ENCODE results near the gene EPO. TPM values are rescaled to one million over a fixed set of nuclear protein-coding genes. Genes with fewer than 3 reads are reported as not detected.
A peak's percentile ranks its signal among the peaks of the same experiment; 100 is the strongest.
"Not testable (repeated sequence)": the region's sequence is repeated elsewhere in the genome, so short reads cannot be mapped to it uniquely, and the experiment has no call there.

The EPO gene
- total RNA-seq, 1 donor from 2014 or later = not detected

- DNase-seq (ENCODE audit: low spot score) = no peak
Observed at GRCh38 chr7:100735730-100736129, 15.5 kb downstream of the EPO start.

GRCh38 chr7:100736671-100737070 is 16.4 kb downstream of the EPO start:
- no peak for DNase-seq (ENCODE audit: low spot score)

GRCh38 chr7:100739934-100740333 is 19.7 kb downstream of the EPO start:
- no peak for DNase-seq (ENCODE audit: low spot score)

GRCh38 chr7:100744605-100745004 is 24.3 kb downstream of the EPO start:
- DNase-seq (ENCODE audit: low spot score) = no peak

GRCh38 chr7:100745184-100745583 is 24.9 kb downstream of the EPO start:
- peak; percentile 11 for DNase-seq (ENCODE audit: low spot score)

- DNase-seq (ENCODE audit: low spot score) = no peak
Observed at GRCh38 chr7:100752994-100753393, 32.7 kb downstream of the EPO start.

GRCh38 chr7:100753750-100754149 is 33.5 kb downstream of the EPO start:
- DNase-seq (ENCODE audit: low spot score) = no peak

- DNase-seq (ENCODE audit: low spot score) = no peak
Observed at GRCh38 chr7:100759357-100760171, 39.3 kb downstream of the EPO start.

- DNase-seq (ENCODE audit: low spot score) = not testable (repeated sequence)
Observed at GRCh38 chr7:100762841-100763240, 42.6 kb downstream of the EPO start.

- DNase-seq (ENCODE audit: low spot score) = no peak
Observed at GRCh38 chr7:100763556-100764140, 43.4 kb downstream of the EPO start.

- no peak for DNase-seq (ENCODE audit: low spot score)
Observed at GRCh38 chr7:100764841-100765240, 44.6 kb downstream of the EPO start.

- no peak for DNase-seq (ENCODE audit: low spot score)
Observed at GRCh38 chr7:100765250-100765649, 45.0 kb downstream of the EPO start.

- no peak for DNase-seq (ENCODE audit: low spot score)
Observed at GRCh38 chr7:100768784-100769183, 48.5 kb downstream of the EPO start.

Other genes starting within 250 kb of the EPO start
- 78.2 TPM for gene TSC22D4, start 241.3 kb upstream of the EPO start, total RNA-seq
- 1.2 TPM for gene NYAP1, start 236.5 kb upstream of the EPO start, total RNA-seq
- 102 TPM for gene AGFG2, start 181.3 kb upstream of the EPO start, total RNA-seq
- 13.3 TPM for gene SAP25, start 146.6 kb upstream of the EPO start, total RNA-seq
- gene LRCH4, start 134.3 kb upstream of the EPO start, total RNA-seq = 131 TPM
- 1.6 TPM for gene FBXO24, start 134.1 kb upstream of the EPO start, total RNA-seq
- gene PCOLCE, start 118.1 kb upstream of the EPO start, total RNA-seq = 55.4 TPM
- gene MOSPD3, start 107.9 kb upstream of the EPO start, total RNA-seq = 34.8 TPM
- gene TFR2, start 78.9 kb upstream of the EPO start, total RNA-seq = 13.8 TPM
- gene ACTL6B, start 64.0 kb upstream of the EPO start, total RNA-seq = 0.14 TPM
- 236 TPM for gene GNB2, start 46.7 kb upstream of the EPO start, total RNA-seq
- gene GIGYF1, start 26.2 kb upstream of the EPO start, total RNA-seq = 56.2 TPM
- gene POP7, start 14.3 kb upstream of the EPO start, total RNA-seq = 25.9 TPM
- not detected for gene ZAN, start 13.1 kb downstream of the EPO start, total RNA-seq
- 165 TPM for gene EPHB4, start 107.1 kb downstream of the EPO start, total RNA-seq
- gene SLC12A9, start 132.2 kb downstream of the EPO start, total RNA-seq = 76.1 TPM
- gene TRIP6, start 146.9 kb downstream of the EPO start, total RNA-seq = 91.0 TPM
- 150 TPM for gene SRRT, start 154.6 kb downstream of the EPO start, total RNA-seq
- gene UFSP1, start 169.2 kb downstream of the EPO start, total RNA-seq = 3.3 TPM
- 8.4 TPM for gene ACHE, start 175.4 kb downstream of the EPO start, total RNA-seq
- gene MUC3A, start 229.1 kb downstream of the EPO start, total RNA-seq = 230 TPM
- gene MUC12, start 249.1 kb downstream of the EPO start, total RNA-seq = 0.72 TPM

Data from mucosa of gallbladder (tissue), 1 donor.